ENCODE measurements around the gene SVBP.
"Not testable (repeated sequence)": the region's sequence is repeated elsewhere in the genome, so short reads cannot be mapped to it uniquely, and the experiment has no call there.

SVBP gene

DNA sequence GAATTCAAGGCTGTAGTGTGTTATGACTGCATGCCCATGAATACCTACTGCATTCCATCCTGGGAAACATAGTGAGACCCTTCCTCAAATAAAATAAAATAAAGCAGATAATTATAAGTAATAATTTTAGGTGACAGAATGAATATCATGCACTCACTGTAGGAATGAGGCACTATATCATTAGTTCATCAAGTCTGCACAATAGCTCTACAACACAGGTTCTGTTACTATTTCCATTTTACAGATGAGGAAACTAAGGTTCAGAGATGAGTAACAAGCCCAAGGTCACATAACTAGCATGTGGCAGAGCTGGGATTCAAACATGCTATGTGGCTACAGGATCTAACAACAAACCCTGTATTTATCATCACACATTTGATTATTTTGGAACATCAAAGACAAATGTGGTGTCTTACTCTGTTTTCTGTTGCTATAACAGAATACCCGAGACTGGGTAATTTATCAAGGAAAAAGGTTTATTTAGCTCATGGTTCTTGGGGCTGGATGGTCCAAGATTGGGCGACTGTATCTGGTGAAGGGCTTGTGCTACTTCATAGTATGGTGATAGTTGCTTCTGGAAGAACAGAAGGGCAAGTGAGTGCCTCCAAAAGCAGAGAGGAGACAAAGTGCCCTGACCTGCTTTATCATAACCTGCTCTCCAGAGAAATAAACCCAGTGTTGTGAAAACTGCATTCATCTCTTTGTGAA is 24.4 kb upstream of the SVBP start:
- no peak for DNase-seq (ENCODE audit: low read depth in 2 of 2)

DNA sequence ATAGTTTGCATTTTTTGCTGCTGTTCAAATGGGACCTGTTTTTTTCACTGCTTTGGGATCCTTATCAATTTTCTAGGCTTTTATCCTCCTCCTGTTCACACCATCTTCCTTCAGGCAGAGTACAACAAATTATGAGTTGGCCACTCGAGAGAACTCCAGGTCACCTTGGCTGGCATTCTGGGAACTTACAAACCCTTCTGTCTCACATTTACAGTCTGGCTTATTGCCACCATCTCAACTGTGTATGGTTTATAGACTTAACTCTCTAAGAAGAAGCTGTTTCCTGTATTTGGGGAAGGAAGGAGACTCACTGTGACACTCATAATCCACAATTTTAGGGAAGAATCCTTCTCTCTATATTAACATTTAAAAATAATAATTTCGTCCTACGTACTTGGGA is 23.8 kb upstream of the SVBP start:
- no peak for DNase-seq (ENCODE audit: low read depth in 2 of 2)

DNA sequence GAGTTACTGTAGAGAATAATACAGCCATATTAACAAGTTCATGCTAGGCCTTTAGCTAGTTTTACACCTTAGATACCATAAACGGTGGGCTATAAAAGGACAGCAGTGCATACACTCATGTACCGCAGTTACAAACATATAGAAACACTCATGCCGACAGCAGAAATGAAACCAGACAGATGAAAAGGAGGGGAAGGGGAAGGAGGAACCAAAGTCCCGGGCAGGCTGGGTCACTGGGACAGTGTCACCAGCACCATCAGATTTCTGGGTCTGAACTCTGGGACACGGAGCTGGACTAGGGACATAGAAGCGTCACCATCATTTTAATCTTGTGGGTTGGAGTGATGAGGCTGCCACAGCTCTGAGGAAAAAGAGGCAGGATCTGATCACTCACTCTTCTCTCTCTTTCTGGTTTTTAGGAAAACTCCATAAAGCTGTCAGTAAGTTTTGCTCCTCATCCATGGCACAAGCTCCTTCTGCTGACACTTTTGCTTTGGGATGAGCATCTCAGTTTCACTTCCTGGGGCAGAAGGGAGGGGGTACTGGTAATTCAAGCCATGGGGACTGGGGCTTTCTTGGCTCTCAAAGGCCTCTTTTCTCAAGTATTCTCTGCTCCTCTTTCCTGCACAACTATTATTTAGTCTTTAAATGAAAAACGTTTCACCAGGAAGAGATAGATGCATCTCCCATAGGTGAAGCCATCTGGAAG is 21.4 kb upstream of the SVBP start:
- no peak for DNase-seq (ENCODE audit: low read depth in 2 of 2)

DNA sequence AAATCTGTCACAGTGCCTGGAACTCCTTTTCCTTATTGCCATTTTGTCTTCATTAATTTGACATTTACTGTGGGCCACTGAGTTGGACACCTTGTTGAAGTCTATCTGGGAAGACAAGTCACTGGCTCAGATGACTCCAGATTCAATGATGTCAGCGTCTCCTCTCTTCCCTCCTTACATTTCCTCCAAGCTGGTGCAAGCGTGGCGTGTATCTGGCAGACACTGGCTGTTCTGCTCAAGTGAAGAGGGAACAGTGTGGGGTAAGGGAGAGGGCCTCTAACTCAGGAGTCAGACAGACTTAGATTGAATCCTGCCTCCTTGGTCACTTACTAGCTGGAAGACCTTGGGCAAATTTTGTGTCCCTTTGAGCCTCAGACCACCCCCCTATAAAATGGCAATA is 20.5 kb upstream of the SVBP start:
- DNase-seq (ENCODE audit: low read depth in 2 of 2): no peak

DNA sequence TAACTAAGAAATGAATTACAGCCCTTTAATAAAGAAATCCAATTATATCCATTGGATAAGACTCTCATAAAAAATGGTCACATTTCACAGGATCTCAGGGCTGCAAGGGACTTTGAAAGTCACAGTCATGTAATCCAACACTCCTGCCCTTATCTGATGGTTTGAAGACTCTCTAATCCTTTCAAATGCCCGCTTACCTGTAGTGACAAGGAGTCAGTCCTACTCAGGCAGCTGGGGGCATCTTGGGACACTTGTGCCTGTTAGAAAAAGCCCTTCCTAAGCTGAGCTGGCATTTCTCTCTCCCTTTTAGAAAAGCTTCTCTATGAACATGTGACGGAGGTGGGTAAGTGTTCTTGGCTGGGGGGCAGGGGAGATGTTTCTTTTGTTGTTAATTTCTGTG is 18.2 kb upstream of the SVBP start:
- DNase-seq (ENCODE audit: low read depth in 2 of 2): no peak

DNA sequence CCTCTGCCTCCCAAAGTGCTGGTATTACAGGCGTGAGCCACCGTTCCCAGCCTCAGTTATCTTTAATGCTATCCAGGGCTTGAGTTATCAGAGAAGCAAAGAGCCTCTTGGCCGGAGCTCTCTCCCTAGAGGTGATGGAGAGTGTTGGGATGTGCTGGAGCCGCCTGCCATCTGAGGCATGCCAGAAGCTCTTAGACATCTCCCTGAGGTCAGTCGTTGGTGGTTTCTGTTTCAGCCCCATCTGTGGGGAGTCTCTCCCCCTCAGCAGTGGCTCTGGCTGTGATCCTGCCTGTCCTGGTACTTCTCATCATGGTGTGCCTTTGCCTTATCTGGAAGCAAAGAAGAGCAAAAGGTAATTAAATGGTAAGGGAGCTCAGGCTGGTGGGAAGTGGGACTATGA is 17.6 kb upstream of the SVBP start:
- no peak for DNase-seq (ENCODE audit: low read depth in 2 of 2)

DNA sequence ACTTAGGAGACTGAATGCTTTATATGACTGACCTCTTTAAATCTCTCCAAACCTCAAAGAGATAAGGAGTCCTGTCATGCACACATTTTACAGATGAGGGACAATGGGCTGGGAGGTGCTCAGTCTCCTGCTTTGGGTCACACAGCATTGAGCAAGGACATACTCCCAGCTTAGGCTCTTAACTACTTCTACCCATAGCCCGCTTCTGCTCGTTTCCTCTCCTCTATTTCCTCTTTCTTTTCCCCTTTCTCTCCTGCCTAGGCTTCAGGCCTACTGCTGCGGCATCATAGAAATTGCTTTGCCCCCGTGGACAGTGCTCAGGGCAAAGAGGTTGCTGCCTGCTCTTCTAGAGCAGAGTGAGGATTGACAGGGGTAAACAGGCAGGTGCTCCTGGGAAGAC is 16.8 kb upstream of the SVBP start:
- DNase-seq (ENCODE audit: low read depth in 2 of 2): no peak

DNA sequence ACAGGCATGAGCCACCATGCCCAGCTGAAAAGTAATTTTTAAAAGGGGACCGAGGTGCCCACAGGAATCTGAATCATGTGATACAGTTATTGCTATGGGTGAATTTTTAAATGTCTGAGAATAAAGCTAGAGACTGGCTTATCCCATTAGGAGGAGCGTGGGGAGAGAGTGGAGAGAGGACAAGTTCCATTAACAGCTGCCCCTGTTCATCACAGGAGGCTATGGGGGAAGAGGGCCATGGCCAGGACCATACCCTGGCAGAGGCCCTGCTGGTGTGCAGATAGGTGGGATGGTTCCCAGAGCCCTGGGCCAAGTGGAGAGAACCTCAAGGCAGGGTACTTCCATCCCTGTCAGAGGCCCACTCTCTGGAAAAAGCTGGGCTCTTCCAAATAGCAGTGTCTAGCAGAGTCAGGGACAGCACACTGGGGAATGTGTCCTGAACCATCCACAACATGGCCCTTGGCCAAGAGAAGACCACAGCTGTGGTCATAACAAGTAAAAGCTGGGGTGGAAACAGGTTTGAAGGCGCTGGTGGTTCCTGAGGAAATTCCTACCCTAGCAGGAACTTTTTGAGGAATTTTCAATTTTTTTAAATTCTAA is 15.5 kb upstream of the SVBP start:
- DNase-seq (ENCODE audit: low read depth in 2 of 2): no peak

DNA sequence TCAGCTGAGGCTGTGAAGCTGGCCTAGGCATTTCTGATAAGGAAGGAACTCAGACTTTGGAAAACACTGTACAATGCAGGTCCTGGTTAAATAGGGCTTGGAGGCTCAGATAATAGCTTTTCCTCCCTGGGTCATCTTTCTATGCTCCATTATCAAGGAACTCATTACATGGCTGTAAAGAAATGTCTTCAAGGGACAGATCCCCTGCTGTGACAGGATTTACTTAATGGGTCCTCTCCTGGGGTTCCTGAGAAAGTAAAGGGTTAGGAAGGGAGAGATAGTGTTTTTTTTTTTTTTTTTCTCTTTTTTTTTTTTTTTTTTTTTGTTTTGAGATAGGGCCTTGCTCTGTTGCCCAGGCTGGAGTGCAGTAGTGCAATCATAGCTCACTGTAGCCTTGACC is 14.1 kb upstream of the SVBP start:
- no peak for DNase-seq (ENCODE audit: low read depth in 2 of 2)

DNA sequence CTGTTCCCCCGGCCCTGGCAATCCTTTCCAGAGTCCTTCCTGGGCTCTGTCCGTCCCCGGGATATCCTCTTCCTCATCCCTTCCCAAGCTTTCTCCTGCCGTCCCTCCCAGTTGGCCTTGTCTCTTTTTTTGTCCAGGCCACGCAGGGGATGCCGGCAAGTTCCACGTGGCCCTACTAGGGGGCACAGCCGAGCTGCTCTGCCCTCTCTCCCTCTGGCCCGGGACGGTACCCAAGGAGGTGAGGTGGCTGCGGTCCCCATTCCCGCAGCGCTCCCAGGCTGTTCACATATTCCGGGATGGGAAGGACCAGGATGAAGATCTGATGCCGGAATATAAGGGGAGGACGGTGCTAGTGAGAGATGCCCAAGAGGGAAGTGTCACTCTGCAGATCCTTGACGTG is 13.4 kb upstream of the SVBP start:
- DNase-seq (ENCODE audit: low read depth in 2 of 2): no peak

DNA sequence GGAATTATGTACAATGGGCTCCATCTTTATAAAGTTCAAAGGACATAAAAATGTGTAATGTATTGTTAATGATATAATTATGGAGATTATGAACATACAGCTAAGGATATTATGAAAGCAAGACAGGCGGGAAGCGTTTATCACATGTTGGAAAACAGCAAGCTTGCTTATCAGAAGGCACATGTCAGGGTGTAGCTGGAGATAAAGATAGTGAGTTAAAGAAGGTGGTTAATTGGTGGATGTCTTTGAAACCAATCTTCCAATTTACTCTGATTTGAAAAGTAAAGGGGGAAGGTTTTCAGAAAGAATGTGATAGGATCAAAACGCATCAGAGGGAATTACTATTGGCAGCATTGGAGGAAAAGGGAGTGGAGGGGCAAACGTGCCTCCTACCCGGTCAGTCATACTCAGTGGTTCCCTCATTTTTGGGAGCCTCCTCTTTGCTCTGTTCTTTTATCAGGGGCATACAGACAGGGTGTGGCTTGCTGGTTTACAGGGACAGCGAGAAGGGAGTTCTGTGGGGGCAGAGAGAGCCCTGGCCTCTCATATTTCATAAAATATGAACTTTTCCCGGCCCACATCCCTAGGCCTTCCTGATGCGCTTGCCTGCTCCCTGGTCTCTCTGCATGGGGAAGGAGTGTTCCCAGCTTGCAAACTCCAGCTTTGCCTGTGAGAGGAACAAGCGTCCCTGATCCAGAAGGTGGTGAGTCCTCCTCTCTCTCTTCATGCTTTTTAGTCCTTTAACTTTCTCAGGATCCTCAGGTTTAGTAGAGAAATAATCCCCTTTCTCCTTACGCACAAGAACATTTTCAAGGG is 8.0 kb upstream of the SVBP start:
- DNase-seq (ENCODE audit: low read depth in 2 of 2): no peak

DNA sequence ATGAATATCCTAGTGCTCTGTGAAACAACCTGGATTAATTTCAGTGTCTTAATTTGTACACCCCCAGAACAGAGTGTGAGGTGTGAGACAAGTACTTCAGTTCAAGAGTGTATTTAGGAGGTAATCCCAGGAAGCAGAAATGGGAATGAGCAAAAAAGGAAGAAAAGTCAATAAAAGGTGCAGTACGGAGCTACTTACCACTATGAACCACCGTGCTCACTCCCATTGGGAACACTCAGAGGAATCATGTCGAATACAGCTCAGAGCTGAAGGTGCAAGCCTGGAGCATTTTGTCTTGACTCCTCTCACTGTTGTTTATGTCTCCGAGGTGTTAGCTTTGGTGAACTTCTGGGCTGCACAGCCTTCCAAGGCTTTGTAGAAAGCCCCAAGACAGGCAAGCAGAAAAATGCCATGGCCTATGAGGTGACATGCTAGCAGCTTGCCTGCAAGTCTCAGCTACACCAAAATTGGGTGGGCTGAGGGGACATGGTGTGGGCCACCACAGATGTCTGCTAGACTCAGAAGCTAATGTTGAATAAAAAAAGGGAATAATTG is 7.4 kb upstream of the SVBP start:
- no peak for DNase-seq (ENCODE audit: low read depth in 2 of 2)

DNA sequence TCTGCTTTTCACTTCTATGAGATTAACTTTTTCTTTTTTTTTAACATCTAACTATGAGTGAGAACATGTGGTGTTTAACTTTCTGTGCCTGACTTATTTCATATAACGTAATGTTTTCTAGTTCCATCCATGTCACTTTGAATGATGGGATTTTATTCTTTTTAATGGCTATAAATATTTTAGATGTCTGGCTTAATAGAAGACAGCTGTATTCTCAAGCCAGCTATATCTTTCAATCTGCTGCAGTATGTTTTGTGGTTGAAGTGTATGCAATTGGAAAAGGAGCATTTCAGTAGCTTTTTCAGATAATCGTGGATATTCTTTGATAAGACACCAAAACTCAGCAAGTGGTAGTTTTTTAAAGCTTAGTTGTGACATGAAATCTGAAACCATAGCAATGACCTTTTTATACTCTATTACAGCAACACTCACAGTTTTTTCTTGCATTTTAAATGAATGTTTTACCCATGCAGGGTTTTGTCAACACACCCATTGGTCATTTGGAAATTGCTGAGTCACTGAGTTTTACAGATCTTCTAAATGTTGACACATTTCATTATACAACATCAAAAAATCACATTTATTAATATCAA is 5.7 kb upstream of the SVBP start:
- peak; percentile 82 to 84 for DNase-seq (ENCODE audit: low read depth in 2 of 2)

DNA sequence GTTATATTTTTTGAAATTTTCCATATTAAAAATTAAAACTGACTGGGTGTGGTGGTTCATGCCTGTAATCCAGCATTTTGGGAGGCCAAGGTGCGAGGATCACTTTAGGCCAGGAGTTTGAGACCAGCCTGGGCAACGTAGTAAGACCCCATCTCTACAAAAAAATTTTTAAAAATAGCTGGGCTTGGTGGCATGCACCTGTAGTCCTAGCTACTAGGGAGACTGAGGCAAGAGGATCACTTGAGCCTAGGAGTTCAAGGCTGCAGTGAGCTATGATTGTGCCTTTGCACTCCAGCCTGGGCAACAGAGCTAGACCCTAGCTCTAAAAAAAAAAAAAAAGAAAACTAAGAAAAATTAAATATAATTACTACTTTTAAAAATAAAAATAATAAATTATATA is 4.5 kb upstream of the SVBP start:
- DNase-seq (ENCODE audit: low read depth in 2 of 2): no peak

DNA sequence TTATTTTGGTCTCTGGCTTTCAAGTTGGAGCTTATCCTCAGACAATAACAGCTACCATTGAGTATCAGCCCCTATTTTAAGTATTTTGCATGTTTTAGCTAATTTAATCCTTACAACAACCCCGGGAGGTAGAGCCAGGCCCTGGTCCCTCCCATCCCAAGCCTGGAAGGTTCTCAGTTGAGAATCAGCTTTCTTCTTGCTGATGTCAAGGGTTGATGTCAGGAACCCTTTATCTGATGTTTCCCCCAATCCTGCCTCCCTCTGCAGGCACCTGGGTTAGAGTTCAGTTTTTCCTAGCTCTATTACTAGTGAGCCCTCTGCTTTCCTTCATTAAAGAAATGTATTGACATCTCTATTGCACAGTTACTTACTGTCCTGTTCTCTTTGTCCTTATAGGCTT is 3.6 kb upstream of the SVBP start:
- DNase-seq (ENCODE audit: low read depth in 2 of 2): no peak

DNA sequence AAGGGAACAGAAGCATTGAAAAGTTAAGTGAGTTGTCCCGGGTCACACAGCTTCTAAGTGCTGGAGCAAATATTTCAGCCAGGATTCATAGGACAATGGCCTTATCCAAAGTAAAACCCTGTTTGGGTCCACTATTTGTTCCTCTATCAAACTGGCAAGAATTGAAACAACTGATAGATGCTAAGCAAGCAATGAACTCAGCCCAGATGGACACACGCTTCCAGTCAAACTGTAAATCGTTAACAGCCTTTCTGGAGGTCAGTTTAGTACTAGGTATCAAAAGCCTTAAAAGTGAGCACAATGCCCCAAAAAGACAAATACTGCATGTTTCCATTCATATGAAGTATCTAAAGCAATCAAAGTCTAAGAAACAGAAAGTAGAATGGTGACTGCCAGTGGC is 779 bp upstream of the SVBP start:
- DNase-seq (ENCODE audit: low read depth in 2 of 2): no peak

DNA sequence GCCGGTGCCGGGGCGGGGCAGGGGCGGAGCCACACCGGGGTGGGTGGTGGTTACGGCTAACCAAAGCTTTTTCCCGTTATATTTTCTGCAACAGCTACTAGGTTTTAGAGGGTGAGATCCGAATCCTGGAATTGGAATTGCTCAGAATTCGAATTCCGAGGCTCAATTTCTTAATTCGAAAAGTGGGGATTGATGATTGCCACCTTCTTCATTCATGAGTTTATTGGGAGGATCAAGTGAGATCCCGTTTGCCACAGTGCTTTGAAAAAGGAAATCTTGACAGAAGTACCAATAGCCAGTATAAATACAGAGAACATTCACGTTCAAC is 207 bp upstream of the SVBP start:
- DNase-seq (ENCODE audit: low read depth in 2 of 2): no peak

DNA sequence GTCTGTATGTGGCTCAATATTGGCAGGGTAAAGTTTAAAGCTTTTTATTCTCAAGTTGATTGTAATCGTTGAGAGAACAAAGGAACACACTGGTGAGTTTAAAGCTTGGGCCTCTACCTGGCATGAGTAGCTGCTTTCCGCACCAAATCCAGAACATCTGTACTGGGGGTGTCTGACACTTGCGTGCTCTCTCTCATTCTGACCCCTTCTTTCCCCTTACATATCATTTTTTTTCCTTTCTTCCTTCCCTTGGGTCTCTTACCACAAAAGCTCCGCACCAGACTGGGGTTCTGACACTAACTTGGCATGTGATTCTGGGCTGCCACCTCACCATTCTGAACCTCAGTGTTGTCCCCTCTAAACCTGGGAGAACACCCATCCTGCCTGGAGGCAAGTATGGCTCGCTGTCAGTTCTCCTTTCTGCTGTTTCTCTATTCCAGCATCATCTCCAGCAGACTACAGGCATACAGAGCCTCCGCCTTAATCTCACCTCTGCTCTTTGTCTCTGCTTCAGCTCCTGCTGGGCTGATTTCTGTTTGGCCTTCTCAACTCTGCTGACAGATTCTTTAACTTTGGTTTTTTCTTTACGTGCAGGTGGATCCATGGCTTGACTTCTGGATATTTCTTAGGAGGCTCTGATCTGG is 1.1 kb downstream of the SVBP start:
- DNase-seq (ENCODE audit: low read depth in 2 of 2): no peak

DNA sequence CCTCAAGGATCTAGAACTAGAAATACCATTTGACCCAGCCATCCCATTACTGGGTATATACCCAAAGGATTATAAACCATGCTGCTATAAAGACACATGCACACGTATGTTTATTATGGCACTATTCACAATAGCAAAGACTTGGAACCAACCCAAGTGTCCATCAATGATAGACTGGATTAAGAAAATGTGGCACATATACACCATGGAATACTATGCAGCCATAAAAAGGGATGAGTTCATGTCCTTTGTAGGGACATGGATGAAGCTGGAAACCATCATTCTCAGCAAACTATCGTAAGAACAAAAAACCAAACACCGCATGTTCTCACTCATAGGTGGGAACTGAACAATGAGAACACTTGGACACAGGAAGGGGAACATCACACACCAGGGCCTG is 2.4 kb downstream of the SVBP start:
- not testable (repeated sequence) for DNase-seq (ENCODE audit: low read depth in 2 of 2)

DNA sequence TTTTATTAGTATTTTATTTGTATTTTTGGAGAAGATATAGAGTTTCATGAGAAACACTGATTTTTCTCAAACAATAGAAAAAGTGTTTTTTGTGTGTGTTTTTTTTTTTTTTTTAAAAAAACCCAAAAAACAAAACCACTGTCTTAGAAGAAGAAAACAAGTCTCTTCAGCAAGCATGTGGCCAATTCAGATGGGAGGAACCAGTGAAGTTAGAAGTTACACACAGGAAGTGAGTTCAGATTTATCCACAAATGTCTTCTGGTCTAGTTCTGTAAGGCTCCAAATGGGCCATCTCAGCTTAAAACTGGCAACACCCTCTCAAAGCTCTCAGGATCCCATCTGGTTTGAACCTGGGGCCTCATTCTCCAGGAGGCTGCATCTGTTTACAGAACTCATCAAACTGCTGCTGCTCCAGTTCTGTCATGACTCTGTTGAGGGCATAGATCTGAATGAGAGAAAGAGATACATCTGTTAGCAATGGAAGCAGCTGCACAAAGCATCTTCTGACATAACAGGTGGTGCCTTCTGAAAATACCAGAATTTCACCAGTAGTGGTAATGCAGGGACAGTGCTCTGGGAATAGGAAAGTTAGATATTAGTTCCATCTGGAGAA is 10.0 kb downstream of the SVBP start:
- no peak for DNase-seq (ENCODE audit: low read depth in 2 of 2)

DNA sequence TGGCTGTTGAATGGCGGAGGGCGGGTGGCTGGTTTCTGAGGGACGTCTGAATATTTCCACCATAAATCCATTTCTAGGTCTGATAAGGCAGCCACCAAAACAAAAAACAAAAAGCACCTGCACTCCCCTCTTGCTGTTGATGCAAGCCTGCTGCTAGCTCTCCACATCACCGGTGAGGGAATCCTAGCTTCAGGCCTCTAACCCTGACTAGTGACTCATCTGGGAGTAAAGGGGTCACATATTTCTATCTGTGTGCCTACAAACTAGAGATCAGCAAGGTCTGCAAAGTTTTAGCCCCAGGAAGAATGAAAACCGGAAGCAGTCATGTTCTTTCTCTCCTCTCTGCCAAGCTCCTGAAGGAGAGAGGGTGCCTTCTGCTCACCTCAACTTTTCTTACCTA is 10.6 kb downstream of the SVBP start:
- no peak for DNase-seq (ENCODE audit: low read depth in 2 of 2)

Data from fibroblast of skin of left quadriceps (primary cell).